Measurements from ENCODE around the gene RFX1. TPM values are rescaled to one million over a fixed set of nuclear protein-coding genes. Genes with fewer than 3 reads are reported as not detected.
"Not testable (repeated sequence)": the region's sequence is repeated elsewhere in the genome, so short reads cannot be mapped to it uniquely, and the experiment has no call there.

Gene RFX1
- total RNA-seq, 1 donor from 2014 or later, result 8.3 TPM

- no peak for ATAC-seq
These were observed 73.2 kb downstream of the RFX1 start for GRCh38 chr19:13932911-13933393.

GRCh38 chr19:13932149-13932637 lies 73.9 kb downstream of the RFX1 start:
- ATAC-seq, result no peak

GRCh38 chr19:13931391-13932148 lies 74.5 kb downstream of the RFX1 start:
- ATAC-seq, result no peak

GRCh38 chr19:13930402-13930801 lies 75.7 kb downstream of the RFX1 start:
- ATAC-seq, result peak; percentile 10

- no peak for ATAC-seq
These were observed 76.2 kb downstream of the RFX1 start for GRCh38 chr19:13929956-13930355.

GRCh38 chr19:13929340-13929739 lies 76.8 kb downstream of the RFX1 start:
- ATAC-seq, result no peak

- no peak for ATAC-seq
These were observed 79.4 kb downstream of the RFX1 start for GRCh38 chr19:13926715-13927114.

- ATAC-seq, result no peak
These were observed 80.1 kb downstream of the RFX1 start for GRCh38 chr19:13926010-13926409.

GRCh38 chr19:13923194-13923987 lies 82.7 kb downstream of the RFX1 start:
- ATAC-seq, result no peak

- not testable (repeated sequence) for ATAC-seq
These were observed 84.0 kb downstream of the RFX1 start for GRCh38 chr19:13922118-13922517.

- ATAC-seq, result peak; percentile 50
These were observed 85.0 kb downstream of the RFX1 start for GRCh38 chr19:13920940-13921747.

- no peak for ATAC-seq
These were observed 85.6 kb downstream of the RFX1 start for GRCh38 chr19:13920524-13920923.

- ATAC-seq, result peak; percentile 9
These were observed 87.3 kb downstream of the RFX1 start for GRCh38 chr19:13918726-13919411.

- no peak for ATAC-seq
These were observed 88.2 kb downstream of the RFX1 start for GRCh38 chr19:13917888-13918406.

- ATAC-seq, result no peak
These were observed 91.3 kb downstream of the RFX1 start for GRCh38 chr19:13914777-13915176.

GRCh38 chr19:13913352-13913751 lies 92.8 kb downstream of the RFX1 start:
- ATAC-seq, result no peak

Other genes starting within 250 kb of the RFX1 start
- gene MRI1, start 241.8 kb downstream of the RFX1 start, total RNA-seq, result 22.4 TPM
- gene C19orf53, start 231.9 kb downstream of the RFX1 start, total RNA-seq, result 60.2 TPM
- 10.9 TPM for gene ZSWIM4, start 210.9 kb downstream of the RFX1 start, total RNA-seq
- not detected for gene NANOS3, start 129.2 kb downstream of the RFX1 start, total RNA-seq
- gene BRME1, start 100.2 kb downstream of the RFX1 start, total RNA-seq, result 5.7 TPM
- gene CC2D1A, start 100.1 kb downstream of the RFX1 start, total RNA-seq, result 29.7 TPM
- 8.5 TPM for gene PODNL1, start 67.9 kb downstream of the RFX1 start, total RNA-seq
- gene DCAF15, start 53.8 kb downstream of the RFX1 start, total RNA-seq, result 18.2 TPM
- not detected for gene RLN3, start 21.8 kb upstream of the RFX1 start, total RNA-seq
- 1.2 TPM for gene IL27RA, start 25.4 kb upstream of the RFX1 start, total RNA-seq
- 0.08 TPM for gene PALM3, start 55.8 kb upstream of the RFX1 start, total RNA-seq
- gene MISP3, start 66.5 kb upstream of the RFX1 start, total RNA-seq, result 3.4 TPM
- 0.12 TPM for gene C19orf67, start 79.5 kb upstream of the RFX1 start, total RNA-seq
- 24.8 TPM for gene SAMD1, start 84.4 kb upstream of the RFX1 start, total RNA-seq
- gene PRKACA, start 111.4 kb upstream of the RFX1 start, total RNA-seq, result 45.2 TPM
- 13.9 TPM for gene ASF1B, start 130.3 kb upstream of the RFX1 start, total RNA-seq
- 5.5 TPM for gene ADGRL1, start 199.8 kb upstream of the RFX1 start, total RNA-seq